WERI-Rb-1 (cell line): ENCODE results near the gene SMR3A.

ENCODE experiments used
- DNase-seq: peaks from one replicate; pipeline ENCODE4 v3.0.0-alpha.2; 2020
- H3K27ac ChIP-seq: fragments of 250-450 bp; sonication (Bioruptor Pico); 2 replicates; pipeline ENCODE4 v1.5.1; 2020; ENCODE audit warnings: mild to moderate bottlenecking, moderate library complexity
- H3K27me3 ChIP-seq: fragments of 250-450 bp; sonication (Bioruptor Pico); 2 replicates; pipeline ENCODE4 v1.5.1; 2021; ENCODE audit warnings: mild to moderate bottlenecking, low read depth, moderate library complexity; ENCODE audit not compliant: insufficient read depth, severe bottlenecking
- H3K36me3 ChIP-seq: fragments of 250-450 bp; sonication (Bioruptor Pico); 2 replicates; pipeline ENCODE4 v1.5.1; 2020; ENCODE audit warnings: mild to moderate bottlenecking, moderate library complexity
- H3K4me3 ChIP-seq: 2 replicates; pipeline ENCODE4 v1.5.1; 2011; ENCODE audit warnings: low read depth, mild to moderate bottlenecking, control low read depth, low read length
- H3K9me3 ChIP-seq: fragments of 250-450 bp; sonication (Bioruptor Pico); 2 replicates; pipeline ENCODE4 v1.5.1; 2021; ENCODE audit warnings: mild to moderate bottlenecking, moderate library complexity; ENCODE audit not compliant: severe bottlenecking
- CTCF ChIP-seq: IDR thresholded peaks from 2 replicates; pipeline ENCODE4 v1.5.1; 2011; ENCODE audit warnings: low read depth, mild to moderate bottlenecking, control low read depth, inconsistent platforms, low read length

Gene SMR3A

GRCh38 chr4:70371987-70372386 is 11.4 kb downstream of the SMR3A start:
- Histone ChIP-seq H3K27ac (no peak overlapping the region), H3K4me3 (no peak overlapping the region), H3K36me3 (no peaks in the 10 kb centered on the region), H3K27me3 (no peaks in the 10 kb centered on the region), H3K9me3 (no peaks in the 10 kb centered on the region)
- DNase-seq, result no peak
- no peak for TF ChIP-seq CTCF

- no peaks in the 10 kb centered on the region for H3K27me3 ChIP-seq
- H3K4me3 ChIP-seq, result no peak overlapping the region
- no peaks in the 10 kb centered on the region for H3K36me3 ChIP-seq
- DNase-seq, result no peak
- TF ChIP-seq CTCF, result no peak
- no peak overlapping the region for H3K27ac ChIP-seq
- no peaks in the 10 kb centered on the region for H3K9me3 ChIP-seq
These were observed 12.2 kb downstream of the SMR3A start for GRCh38 chr4:70372760-70373159.

- no peaks in the 10 kb centered on the region for H3K9me3 ChIP-seq
- no peak for TF ChIP-seq CTCF
- H3K27ac ChIP-seq, result no peak overlapping the region
- DNase-seq, result no peak
- no peaks in the 10 kb centered on the region for H3K27me3 ChIP-seq
- no peak overlapping the region for H3K4me3 ChIP-seq
- H3K36me3 ChIP-seq, result no peaks in the 10 kb centered on the region
These were observed 20.0 kb downstream of the SMR3A start for GRCh38 chr4:70380578-70380977.

GRCh38 chr4:70382691-70383181 is 22.2 kb downstream of the SMR3A start, which contains the start of gene SMR3B:
Gene SMR3B (plus strand): TSS chr4:70383131. CDS start chr4:70384511, 1,380 bp downstream.
- Histone ChIP-seq H3K4me3 (no peak within 1 kb of the TSS), H3K9me3 (no peaks in the 10 kb centered on the region), H3K27ac (no peak within 1 kb of the TSS), H3K36me3 (no peaks in the 10 kb centered on the region), H3K27me3 (no peaks in the 10 kb centered on the region)
- DNase-seq, result no peak
- TF ChIP-seq CTCF, result no peak

GRCh38 chr4:70392057-70392776 is 31.7 kb downstream of the SMR3A start:
- Histone ChIP-seq H3K27ac (no peak overlapping the region), H3K9me3 (no peaks in the 10 kb centered on the region), H3K36me3 (no peaks in the 10 kb centered on the region), H3K4me3 (no peak overlapping the region), H3K27me3 (no peaks in the 10 kb centered on the region)
- no peak for DNase-seq
- no peak for TF ChIP-seq CTCF

- Histone ChIP-seq H3K27ac (no peak within 1 kb of the TSS), H3K27me3 (no peaks in the 10 kb centered on the region), H3K4me3 (no peak within 1 kb of the TSS), H3K36me3 (no peaks in the 10 kb centered on the region), H3K9me3 (no peaks in the 10 kb centered on the region)
- DNase-seq, result no peak
- no peak for TF ChIP-seq CTCF
These were observed 37.0 kb downstream of the SMR3A start, which contains the start of gene OPRPN for GRCh38 chr4:70397580-70397979. Gene OPRPN (plus strand): TSS chr4:70397940. CDS start chr4:70399286, 1,346 bp downstream.
